Kasumi-1 (cell line): ENCODE results near the gene RPP30.

Experiments
- DNase-seq, 2 experiments: peaks; one replicate each; lab custom pipeline; 2025; lab: John Stamatoyannopoulos, UW

Gene RPP30

GRCh38 chr10:90944749-90945148 lies 73.0 kb downstream of the RPP30 start:
- DNase-seq, result no peak

- DNase-seq, result no peak
Observed at GRCh38 chr10:90945491-90946070, 73.8 kb downstream of the RPP30 start.

GRCh38 chr10:90947030-90947960 lies 75.5 kb downstream of the RPP30 start:
- DNase-seq, result peak; percentile 89
